Stimulated activated naive CD8-positive, alpha-beta T cell treated with anti-CD3 and anti-CD28 coated beads, Interleukin-15, amount 100 ng/mL, for 72 hours (primary cell): ENCODE data around the gene EXOC3L1.

Experiments used
- ATAC-seq: fragments of 150-1000 bp; cut with Tn5 transposase; 2 replicates; pipeline ENCODE4 v1.10.0; 2021; ENCODE audit warnings: mild to moderate bottlenecking, moderate library complexity
- DNase-seq, 2 donors: peaks; one replicate each; pipeline ENCODE4 v3.0.0; 2021 to 2022
- H3K27ac Mint-ChIP-seq, 2 donors: one replicate each; pipeline ENCODE4 v1.8.0; 2022; ENCODE audit warnings: mild to moderate bottlenecking in 2 of 2, mixed read lengths in 2 of 2, moderate library complexity in 2 of 2
- H3K27me3 Mint-ChIP-seq: one replicate; pipeline ENCODE4 v1.8.0; 2022; ENCODE audit warnings: mixed read lengths
- H3K4me1 Mint-ChIP-seq: one replicate; pipeline ENCODE4 v1.8.0; 2022; ENCODE audit warnings: mild to moderate bottlenecking, mixed read lengths
- H3K4me3 Mint-ChIP-seq, 2 donors: one replicate each; pipeline ENCODE4 v1.8.0; 2022; ENCODE audit warnings: mild to moderate bottlenecking in 2 of 2, mixed read lengths in 2 of 2, moderate library complexity in 1 of 2
- H3K9me3 Mint-ChIP-seq, 2 donors: one replicate each; pipeline ENCODE4 v1.8.0; 2022; ENCODE audit warnings: mixed read lengths in 2 of 2

EXOC3L1 gene

GRCh38 chr16:67142342-67142741 lies 47.6 kb downstream of the EXOC3L1 start:
- H3K27me3 Mint-ChIP-seq: no peaks in the 10 kb centered on the region
- H3K4me1 Mint-ChIP-seq: no peaks in the 10 kb centered on the region
- no peak overlapping the region for H3K27ac Mint-ChIP-seq
- no peak for DNase-seq
- H3K9me3 Mint-ChIP-seq: no peaks in the 10 kb centered on the region
- ATAC-seq: no peak
- H3K4me3 Mint-ChIP-seq: no peak overlapping the region

GRCh38 chr16:67141391-67141790 lies 48.5 kb downstream of the EXOC3L1 start:
- no peak for ATAC-seq
- Mint-ChIP-seq H3K4me3 (no peak overlapping the region), H3K4me1 (no peaks in the 10 kb centered on the region), H3K27ac (no peak overlapping the region), H3K9me3 (no peaks in the 10 kb centered on the region), H3K27me3 (no peaks in the 10 kb centered on the region)
- no peak for DNase-seq

DNA sequence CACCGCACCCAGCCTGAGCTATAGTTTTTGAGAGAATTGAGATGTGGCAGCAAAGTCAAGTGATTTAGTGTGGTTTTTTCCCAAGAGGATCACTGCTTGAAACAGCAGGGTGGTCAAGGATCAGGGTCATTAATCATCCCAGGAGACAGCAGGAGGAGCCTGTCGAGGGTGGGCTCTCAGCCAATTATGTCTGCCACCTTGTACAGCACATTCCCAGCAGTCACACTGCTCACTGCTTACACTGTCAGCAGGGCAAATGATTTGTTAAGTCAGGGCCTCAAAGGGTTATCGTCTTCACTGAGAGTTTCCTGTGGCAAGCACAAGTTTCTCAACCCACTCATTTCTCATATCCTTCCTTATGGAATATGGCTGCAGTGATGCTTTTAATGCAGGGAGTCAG lies 52.3 kb downstream of the EXOC3L1 start:
- Mint-ChIP-seq H3K9me3 (no peaks in the 10 kb centered on the region), H3K4me3 (no peak overlapping the region), H3K27me3 (no peaks in the 10 kb centered on the region), H3K27ac (no peak overlapping the region), H3K4me1 (no peaks in the 10 kb centered on the region)
- DNase-seq (no peak), ATAC-seq (no peak)
